SK-N-SH treated with all-trans-retinoic acid at 6 μM for 48 hours (cell line): Measurements from ENCODE around the gene MACROD1.

ENCODE experiments used
- ATAC-seq: fragments of 200-7000 bp; cut with Tn5 transposase; 3 replicates; pipeline ENCODE4 v1.9.1; 2020; ENCODE audit warnings: mild to moderate bottlenecking, moderate library complexity
- ARNTL ChIP-seq: fragments of 450-650 bp; formaldehyde crosslinking; IDR thresholded peaks from 2 replicates; pipeline ENCODE4 v1.5.0; 2020; ENCODE audit warnings: low read depth, mild to moderate bottlenecking, moderate library complexity, borderline replicate concordance
- CREB5 ChIP-seq: fragments of 250-450 bp; sonication (Bioruptor Pico); IDR thresholded peaks from 2 replicates; pipeline ENCODE4 v1.5.1; 2020; ENCODE audit warnings: low read depth, mild to moderate bottlenecking, moderate library complexity
- CSDC2 ChIP-seq: fragments of 250-450 bp; sonication (Bioruptor Pico); IDR thresholded peaks from 2 replicates; pipeline ENCODE4 v1.5.0; 2020; ENCODE audit warnings: mild to moderate bottlenecking, moderate library complexity
- CSRNP3 ChIP-seq: fragments of 250-450 bp; sonication (Bioruptor Pico); IDR thresholded peaks from 2 replicates; pipeline ENCODE4 v1.5.1; 2021; ENCODE audit warnings: mild to moderate bottlenecking, moderate library complexity
- ESRRG ChIP-seq: fragments of 250-450 bp; sonication (Bioruptor Pico); IDR thresholded peaks from 2 replicates; pipeline ENCODE4 v1.6.1; 2021; ENCODE audit warnings: mild to moderate bottlenecking
- GLIS3 ChIP-seq: fragments of 250-450 bp; sonication (Bioruptor Pico); IDR thresholded peaks from 2 replicates; pipeline ENCODE4 v1.5.0; 2020; ENCODE audit warnings: mild to moderate bottlenecking, moderate library complexity
- ISL1 ChIP-seq: fragments of 250-450 bp; sonication (Bioruptor Pico); IDR thresholded peaks from 2 replicates; pipeline ENCODE4 v2.1.2; 2022; ENCODE audit warnings: mild to moderate bottlenecking, moderate library complexity
- OSR1 ChIP-seq: fragments of 250-450 bp; sonication (Bioruptor Pico); IDR thresholded peaks from 2 replicates; pipeline ENCODE4 v1.8.0; 2022; ENCODE audit warnings: moderate library complexity, mild to moderate bottlenecking, inconsistent platforms
- PATZ1 ChIP-seq: fragments of 250-450 bp; sonication (Bioruptor Pico); IDR thresholded peaks from 2 replicates; pipeline ENCODE4 v1.8.0; 2020; ENCODE audit warnings: mild to moderate bottlenecking, moderate library complexity, borderline replicate concordance
- PPARA ChIP-seq: fragments of 250-450 bp; sonication (Bioruptor Pico); IDR thresholded peaks from 2 replicates; pipeline ENCODE4 v1.5.0; 2020; ENCODE audit warnings: mild to moderate bottlenecking, borderline replicate concordance
- SNAI2 ChIP-seq: fragments of 250-450 bp; sonication (Bioruptor Pico); IDR thresholded peaks from 2 replicates; pipeline ENCODE4 v1.5.0; 2020; ENCODE audit warnings: mild to moderate bottlenecking, moderate library complexity
- TCF4 ChIP-seq: fragments of 250-450 bp; sonication (Bioruptor Pico); IDR thresholded peaks from 2 replicates; pipeline ENCODE4 v1.8.0; 2021; ENCODE audit warnings: mild to moderate bottlenecking, moderate library complexity, borderline replicate concordance
- TOX ChIP-seq: fragments of 250-450 bp; sonication (Bioruptor Pico); IDR thresholded peaks from 2 replicates; pipeline ENCODE4 v1.8.0; 2021; ENCODE audit warnings: mild to moderate bottlenecking, moderate library complexity, borderline replicate concordance
- TSHZ2 ChIP-seq: fragments of 250-450 bp; sonication (Bioruptor Pico); IDR thresholded peaks from 2 replicates; pipeline ENCODE4 v1.5.0; 2020; ENCODE audit warnings: mild to moderate bottlenecking, moderate library complexity
- ZC3H10 ChIP-seq: fragments of 250-450 bp; sonication (Bioruptor Pico); IDR thresholded peaks from 2 replicates; pipeline ENCODE4 v1.5.1; 2021; ENCODE audit warnings: mild to moderate bottlenecking, moderate library complexity
- ZFP3 ChIP-seq: fragments of 250-450 bp; sonication (Bioruptor Pico); IDR thresholded peaks from 2 replicates; pipeline ENCODE4 v1.5.0; 2020; ENCODE audit warnings: mild to moderate bottlenecking, moderate library complexity
- ZNF565 ChIP-seq: fragments of 450-650 bp; formaldehyde crosslinking; conservative IDR thresholded peaks from 2 replicates; pipeline ENCODE4 v1.5.0; 2020; ENCODE audit warnings: low read depth, mild to moderate bottlenecking, moderate library complexity

Gene MACROD1

GRCh38 chr11:64121663-64122410 lies 44.1 kb downstream of the MACROD1 start:
- ATAC-seq, result peak; percentile 78
- TF ChIP-seq ISL1 (peak; percentile 48; the same call in 1 of the 2 replicates), ZNF565 (CRISPR knock-in tag) (no peak)

- ATAC-seq, result peak; percentile 93
- TF ChIP-seq ARNTL, result no peak
- no peak for TF ChIP-seq ZFP3
- TF ChIP-seq TSHZ2 (CRISPR knock-in tag), result no peak
- no peak for TF ChIP-seq SNAI2 (CRISPR knock-in tag)
Observed at GRCh38 chr11:64120951-64121569, 44.9 kb downstream of the MACROD1 start.

- ATAC-seq, result no peak
- TF ChIP-seq ZC3H10 (CRISPR knock-in tag) (no peak), CREB5 (no peak), PPARA (CRISPR knock-in tag) (no peak), CSRNP3 (no peak), SNAI2 (CRISPR knock-in tag) (no peak), CSDC2 (CRISPR knock-in tag) (no peak), PATZ1 (CRISPR knock-in tag) (no peak), TCF4 (CRISPR knock-in tag) (no peak), TSHZ2 (CRISPR knock-in tag) (no peak), ARNTL (no peak), GLIS3 (CRISPR knock-in tag) (no peak), ESRRG (no peak), OSR1 (CRISPR knock-in tag) (no peak), TOX (no peak)
Observed at GRCh38 chr11:64119700-64120099, 46.2 kb downstream of the MACROD1 start.
